ENCODE results near the gene INO80C.

Gene INO80C

GRCh38 chr18:35463050-35463449 lies 34.7 kb downstream of the INO80C start:
- no peak overlapping the region for H3K4me3 ChIP-seq (ENCODE audit: low read depth, low read length)
- TF ChIP-seq CTCF (IDR thresholded peaks at IDR 0.05; ENCODE audit: control insufficient read depth, extremely low read depth, insufficient read depth), result no peak
- no peak for DNase-seq (ENCODE audit: low read depth)

- TF ChIP-seq CTCF (IDR thresholded peaks at IDR 0.05; ENCODE audit: control insufficient read depth, extremely low read depth, insufficient read depth), result no peak
- DNase-seq (ENCODE audit: low read depth), result no peak
Observed at GRCh38 chr18:35460736-35461161, 37.0 kb downstream of the INO80C start.

GRCh38 chr18:35459997-35460396 lies 37.8 kb downstream of the INO80C start:
- no peak overlapping the region for H3K4me3 ChIP-seq (ENCODE audit: low read depth, low read length)
- TF ChIP-seq CTCF (IDR thresholded peaks at IDR 0.05; ENCODE audit: control insufficient read depth, extremely low read depth, insufficient read depth), result no peak
- DNase-seq (ENCODE audit: low read depth), result no peak

More at GRCh38 chr18:35460736-35461161, 37.0 kb downstream of the INO80C start:
- H3K4me3 ChIP-seq (ENCODE audit: low read depth, low read length), result no peak overlapping the region

DNA sequence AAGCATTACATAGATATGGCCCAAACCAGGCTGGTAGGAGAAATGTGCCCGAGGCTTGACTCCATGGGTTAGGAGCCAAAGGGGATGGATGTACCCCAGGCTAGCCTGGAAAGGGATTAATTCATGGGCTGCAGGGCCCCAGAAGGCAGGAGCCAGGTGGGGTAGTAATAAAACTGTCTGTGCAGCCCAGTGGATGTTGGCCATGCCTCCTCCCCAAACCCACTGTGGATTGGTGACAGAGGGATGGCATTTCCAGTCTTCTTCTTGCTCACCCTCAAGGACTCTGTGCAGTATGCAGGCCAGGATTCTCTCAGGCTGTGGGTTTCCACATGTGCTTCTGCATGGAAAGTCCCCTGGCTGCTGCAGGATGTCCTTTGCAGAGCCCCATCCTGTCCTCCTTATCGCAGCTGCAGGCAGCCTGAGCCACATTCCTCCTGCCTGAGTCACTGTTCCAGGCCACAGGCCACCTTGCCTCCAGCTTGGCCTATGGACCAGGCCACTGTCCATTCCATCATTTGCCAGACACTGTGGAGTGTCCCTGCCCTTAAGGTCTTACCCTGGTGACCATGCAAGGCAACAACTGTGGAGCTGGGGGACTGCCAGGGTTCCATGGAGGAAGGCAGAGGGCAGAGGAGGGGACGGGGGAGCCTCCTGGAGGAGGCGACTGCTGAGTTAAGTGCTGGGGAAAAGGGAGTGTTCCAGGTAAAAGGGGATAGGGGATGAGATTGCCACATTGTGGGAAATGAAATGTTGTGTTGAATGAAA lies 38.9 kb downstream of the INO80C start:
- no peak for TF ChIP-seq CTCF (IDR thresholded peaks at IDR 0.05; ENCODE audit: control insufficient read depth, extremely low read depth, insufficient read depth)
- no peak for DNase-seq (ENCODE audit: low read depth)
- no peak overlapping the region for H3K4me3 ChIP-seq (ENCODE audit: low read depth, low read length)

GRCh38 chr18:35458271-35458670 lies 39.5 kb downstream of the INO80C start:
- H3K4me3 ChIP-seq (ENCODE audit: low read depth, low read length), result no peak overlapping the region
- no peak for DNase-seq (ENCODE audit: low read depth)
- TF ChIP-seq CTCF (IDR thresholded peaks at IDR 0.05; ENCODE audit: control insufficient read depth, extremely low read depth, insufficient read depth), result no peak

- DNase-seq (ENCODE audit: low read depth), result no peak
- no peak overlapping the region for H3K4me3 ChIP-seq (ENCODE audit: low read depth, low read length)
- no peak for TF ChIP-seq CTCF (IDR thresholded peaks at IDR 0.05; ENCODE audit: control insufficient read depth, extremely low read depth, insufficient read depth)
Observed at GRCh38 chr18:35457140-35457704, 40.5 kb downstream of the INO80C start.
